K562 (cell line): ENCODE measurements around the gene FNDC1.

Source experiments
- FOXJ2 ChIP-seq: fragments of 200-800 bp; sonication (Bioruptor generic); IDR thresholded peaks from 2 replicates; pipeline ENCODE4 v1.6.1; 2016; ENCODE audit warnings: missing genetic modification characterization, missing compliant biosample characterization
- SAP30 ChIP-seq: fragments of 200-600 bp; sonication (generic); IDR thresholded peaks from 2 replicates; pipeline ENCODE4 v1.6.1; 2012; ENCODE audit warnings: borderline replicate concordance, low read depth, mild to moderate bottlenecking, moderate library complexity, low read length, control low read depth, inconsistent platforms; ENCODE audit not compliant: insufficient read depth, poor library complexity, severe bottlenecking
- TF ChIP-seq, protein P1 (sequence below): sonication (generic); formaldehyde crosslinking; IDR thresholded peaks from 2 replicates; pipeline ENCODE4 v1.8.1; 2022; ENCODE audit warnings: missing genetic modification reagents

DNA sequence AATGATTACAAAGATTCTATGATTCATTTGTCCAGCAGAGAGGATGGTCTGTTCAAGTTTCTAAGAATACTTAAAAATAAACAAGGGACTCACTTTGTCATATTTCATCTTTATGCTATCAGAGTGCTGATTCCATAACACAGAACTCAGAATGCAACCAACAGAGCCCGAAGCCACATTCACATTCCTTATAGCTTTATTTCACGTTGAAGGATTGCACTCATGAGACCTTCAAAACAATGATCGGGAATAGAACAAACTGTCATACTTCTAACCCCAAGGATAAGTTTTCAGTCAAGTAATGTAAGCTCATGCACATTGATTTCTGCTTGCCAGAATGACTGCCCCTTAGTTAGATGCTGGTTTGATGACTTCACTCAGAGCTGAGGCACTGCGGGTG is 25.2 kb downstream of the FNDC1 start:
- TF ChIP-seq, protein P1, sequence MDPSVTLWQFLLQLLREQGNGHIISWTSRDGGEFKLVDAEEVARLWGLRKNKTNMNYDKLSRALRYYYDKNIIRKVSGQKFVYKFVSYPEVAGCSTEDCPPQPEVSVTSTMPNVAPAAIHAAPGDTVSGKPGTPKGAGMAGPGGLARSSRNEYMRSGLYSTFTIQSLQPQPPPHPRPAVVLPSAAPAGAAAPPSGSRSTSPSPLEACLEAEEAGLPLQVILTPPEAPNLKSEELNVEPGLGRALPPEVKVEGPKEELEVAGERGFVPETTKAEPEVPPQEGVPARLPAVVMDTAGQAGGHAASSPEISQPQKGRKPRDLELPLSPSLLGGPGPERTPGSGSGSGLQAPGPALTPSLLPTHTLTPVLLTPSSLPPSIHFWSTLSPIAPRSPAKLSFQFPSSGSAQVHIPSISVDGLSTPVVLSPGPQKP (CRISPR knock-in tag), result no peak
- no peak for TF ChIP-seq FOXJ2 (tag)
- TF ChIP-seq SAP30, result no peak
